H9 (cell line): ENCODE results near the gene PXDC1. TPM values are rescaled to one million over a fixed set of nuclear protein-coding genes. Genes with fewer than 3 reads are reported as not detected.

Experiments used
- DNase-seq: peaks from one replicate; pipeline ENCODE4 v3.0.0-alpha.2; 2017
- H2AFZ ChIP-seq: one replicate; pipeline ENCODE4 v1.6.1; 2013; ENCODE audit warnings: mild to moderate bottlenecking, low read length, control low read depth, moderate library complexity
- H2AK5ac ChIP-seq: 2 replicates; pipeline ENCODE4 v1.6.1; 2013; ENCODE audit warnings: low read length, control low read depth, mixed read lengths; ENCODE audit not compliant: insufficient read length
- H2BK120ac ChIP-seq: one replicate; pipeline ENCODE4 v1.6.1; 2013; ENCODE audit warnings: low read depth, mild to moderate bottlenecking, low read length, control low read depth, inconsistent platforms; ENCODE audit not compliant: poor library complexity, severe bottlenecking
- H2BK12ac ChIP-seq: 2 replicates; pipeline ENCODE4 v1.6.1; 2013; ENCODE audit warnings: low read length, control low read depth, mixed read lengths, low read depth; ENCODE audit not compliant: insufficient read length
- H2BK15ac ChIP-seq: 2 replicates; pipeline ENCODE4 v1.6.1; 2013; ENCODE audit warnings: low read depth, low read length, control low read depth
- H2BK20ac ChIP-seq: one replicate; pipeline ENCODE4 v1.6.1; 2013; ENCODE audit warnings: low read depth, mild to moderate bottlenecking, low read length, control low read depth, inconsistent platforms; ENCODE audit not compliant: poor library complexity, severe bottlenecking
- H2BK5ac ChIP-seq: 2 replicates; pipeline ENCODE4 v1.6.1; 2013; ENCODE audit warnings: low read length, control low read depth, mixed read lengths; ENCODE audit not compliant: insufficient read length
- H3K14ac ChIP-seq: 2 replicates; pipeline ENCODE4 v1.6.1; 2013; ENCODE audit warnings: low read length, control low read depth; ENCODE audit not compliant: insufficient read depth
- H3K18ac ChIP-seq: 2 replicates; pipeline ENCODE4 v1.6.1; 2013; ENCODE audit warnings: low read depth, mild to moderate bottlenecking, mixed read lengths, low read length, control low read depth; ENCODE audit not compliant: insufficient read length
- H3K23ac ChIP-seq: 2 replicates; pipeline ENCODE4 v1.6.1; 2013; ENCODE audit warnings: low read length, control low read depth, mixed read lengths, low read depth; ENCODE audit not compliant: insufficient read length
- H3K23me2 ChIP-seq: 2 replicates; pipeline ENCODE4 v1.6.1; 2013; ENCODE audit warnings: low read depth, mild to moderate bottlenecking, mixed read lengths, low read length, control low read depth; ENCODE audit not compliant: insufficient read length, poor library complexity, severe bottlenecking
- H3K27ac ChIP-seq: 2 replicates; pipeline ENCODE4 v1.5.1; 2013; ENCODE audit warnings: low read length, control low read depth, mixed read lengths, low read depth; ENCODE audit not compliant: insufficient read length
- H3K27me3 ChIP-seq: 2 replicates; pipeline ENCODE4 v1.6.1; 2013; ENCODE audit warnings: low read length, control low read depth, inconsistent platforms; ENCODE audit not compliant: insufficient read depth
- H3K4ac ChIP-seq: 2 replicates; pipeline ENCODE4 v1.6.1; 2013; ENCODE audit warnings: low read depth, mild to moderate bottlenecking, control low read depth, inconsistent platforms, low read length, moderate library complexity
- H3K4me1 ChIP-seq: 2 replicates; pipeline ENCODE4 v1.6.1; 2013; ENCODE audit warnings: low read length, control low read depth, inconsistent platforms; ENCODE audit not compliant: insufficient read depth
- H3K4me2 ChIP-seq: 2 replicates; pipeline ENCODE4 v1.6.1; 2013; ENCODE audit warnings: low read length, control low read depth, mixed read lengths; ENCODE audit not compliant: insufficient read length, insufficient read depth
- H3K56ac ChIP-seq: 2 replicates; pipeline ENCODE4 v1.6.1; 2013; ENCODE audit warnings: low read depth, mild to moderate bottlenecking, mixed read lengths, low read length, control low read depth; ENCODE audit not compliant: insufficient read length
- H3K79me1 ChIP-seq: 2 replicates; pipeline ENCODE4 v1.6.1; 2013; ENCODE audit warnings: low read depth, mild to moderate bottlenecking, moderate library complexity, low read length, control low read depth, inconsistent platforms; ENCODE audit not compliant: insufficient read depth, poor library complexity, severe bottlenecking
- H3K79me2 ChIP-seq: 2 replicates; pipeline ENCODE4 v1.6.1; 2013; ENCODE audit warnings: low read length, control low read depth, inconsistent platforms; ENCODE audit not compliant: insufficient read depth
- H3K9ac ChIP-seq: 2 replicates; pipeline ENCODE4 v1.6.1; 2013; ENCODE audit warnings: low read length, control low read depth, mixed read lengths; ENCODE audit not compliant: insufficient read length; ENCODE audit errors: extremely low read depth
- H3K9me3 ChIP-seq: one replicate; pipeline ENCODE4 v1.6.1; 2013; ENCODE audit warnings: low read depth, low read length, inconsistent platforms; ENCODE audit not compliant: control insufficient read depth
- H3T11ph ChIP-seq: one replicate; pipeline ENCODE4 v1.6.1; 2013; ENCODE audit warnings: mild to moderate bottlenecking, low read length, control low read depth, inconsistent platforms
- H4K20me1 ChIP-seq: one replicate; pipeline ENCODE4 v1.6.1; 2013; ENCODE audit not compliant: control insufficient read depth, insufficient read length, insufficient read depth
- H4K5ac ChIP-seq: 2 replicates; pipeline ENCODE4 v1.6.1; 2013; ENCODE audit warnings: low read depth, mild to moderate bottlenecking, mixed read lengths, low read length, control low read depth; ENCODE audit not compliant: insufficient read length
- H4K8ac ChIP-seq: replicated peaks from 2 replicates; pipeline ENCODE4 v1.6.1; 2013; ENCODE audit warnings: low read length, control low read depth, mixed read lengths, low read depth; ENCODE audit not compliant: insufficient read length
- H4K91ac ChIP-seq: 2 replicates; pipeline ENCODE4 v1.6.1; 2013; ENCODE audit warnings: low read depth, mild to moderate bottlenecking, moderate library complexity, mixed read lengths, low read length, control low read depth; ENCODE audit not compliant: insufficient read length
- H3K27ac Mint-ChIP-seq, 3 experiments: 2 replicates in 2 of 3; 3 replicates in 1 of 3; pipeline ENCODE4 v1.8.0; 2020 to 2021; ENCODE audit warnings: mixed read lengths in 3 of 3, mild to moderate bottlenecking in 1 of 3, moderate library complexity in 1 of 3
- H3K27me3 Mint-ChIP-seq: 2 replicates; pipeline ENCODE4 v1.8.0; 2021; ENCODE audit warnings: low read depth, mild to moderate bottlenecking, moderate library complexity, mixed read lengths
- H3K36me3 Mint-ChIP-seq, 3 experiments: 2 replicates in 2 of 3; 3 replicates in 1 of 3; pipeline ENCODE4 v1.8.0; 2020 to 2021; ENCODE audit warnings: low read depth in 3 of 3, mixed read lengths in 3 of 3; ENCODE audit not compliant: insufficient read depth in 1 of 3
- H3K4me1 Mint-ChIP-seq, 2 experiments: 2 replicates each; pipeline ENCODE4 v1.8.0; 2020; ENCODE audit warnings: mixed read lengths in 2 of 2
- H3K4me3 Mint-ChIP-seq, 2 experiments: 2 replicates in 1 of 2; 3 replicates in 1 of 2; pipeline ENCODE4 v1.8.0; 2020 to 2021; ENCODE audit warnings: mild to moderate bottlenecking in 2 of 2, mixed read lengths in 2 of 2, moderate library complexity in 1 of 2
- H3K9me3 Mint-ChIP-seq, 2 experiments: 2 replicates in 1 of 2; 3 replicates in 1 of 2; pipeline ENCODE4 v1.8.0; 2020; ENCODE audit warnings: mild to moderate bottlenecking in 2 of 2, mixed read lengths in 2 of 2, moderate library complexity in 1 of 2
- WGBS: extraction: QIAGEN DNeasy Blood & Tissue Kit; methylation state at CpG from one replicate; pipeline ENCODE4 v1.1.7; 2013; ENCODE audit warnings: missing lambda C conversion rate, low lambda C conversion rate, mixed read lengths; ENCODE audit not compliant: insufficient read length; ENCODE audit errors: extremely low coverage; 5-methylcytosine and 5-hydroxymethylcytosine counted together
- total RNA-seq: library from RNA; stranded (reverse); gene quantifications from 2 replicates; pipeline ENCODE4 v1.2.1, GENCODE V29; 2021
- TF ChIP-seq, protein P1 (sequence below): fragments of 200-600 bp; sonication (generic); conservative IDR thresholded peaks from 3 replicates; pipeline ENCODE4 v1.8.0; 2021; ENCODE audit warnings: antibody characterized with exemption, mild to moderate bottlenecking

The PXDC1 gene
- total RNA-seq, 1 experiment from 2014 or later = 3.1 TPM

- H2AFZ ChIP-seq = no peak overlapping the region
- H3K79me1 ChIP-seq = no peaks in the 10 kb centered on the region
- H3T11ph ChIP-seq = no peak overlapping the region
- no peak overlapping the region for H4K91ac ChIP-seq
- Mint-ChIP-seq H3K27ac (no peak overlapping the region), H3K27me3 (peaks cover 2% of the 10 kb centered on the region), H3K4me3 (no peak overlapping the region), H3K9me3 (no peaks in the 10 kb centered on the region), H3K36me3 (no peaks in the 10 kb centered on the region), H3K4me1 (no peaks in the 10 kb centered on the region)
- no peak overlapping the region for H4K8ac ChIP-seq
- no peak for DNase-seq
- WGBS = no CpG with 5 or more reads among the region's 26 CpGs
- H3K4ac ChIP-seq = no peak overlapping the region
- H3K27ac ChIP-seq = no peak overlapping the region
- no peaks in the 10 kb centered on the region for H3K9me3 ChIP-seq
- no peak overlapping the region for H2BK120ac ChIP-seq
- no peak overlapping the region for H3K9ac ChIP-seq
- no peaks in the 10 kb centered on the region for H4K20me1 ChIP-seq
- H3K4me1 ChIP-seq = no peaks in the 10 kb centered on the region
- H3K4me2 ChIP-seq = no peak overlapping the region
- no peak overlapping the region for H3K56ac ChIP-seq
- no peak overlapping the region for H2AK5ac ChIP-seq
- no peak overlapping the region for H4K5ac ChIP-seq
- H2BK15ac ChIP-seq = no peak overlapping the region
- H3K27me3 ChIP-seq = no peaks in the 10 kb centered on the region
- H3K18ac ChIP-seq = no peak overlapping the region
- H3K14ac ChIP-seq = no peak overlapping the region
- H2BK12ac ChIP-seq = no peak overlapping the region
- no peak overlapping the region for H2BK20ac ChIP-seq
- H2BK5ac ChIP-seq = no peak overlapping the region
- no peak overlapping the region for H3K23ac ChIP-seq
- no peaks in the 10 kb centered on the region for H3K23me2 ChIP-seq
- TF ChIP-seq, protein P1, sequence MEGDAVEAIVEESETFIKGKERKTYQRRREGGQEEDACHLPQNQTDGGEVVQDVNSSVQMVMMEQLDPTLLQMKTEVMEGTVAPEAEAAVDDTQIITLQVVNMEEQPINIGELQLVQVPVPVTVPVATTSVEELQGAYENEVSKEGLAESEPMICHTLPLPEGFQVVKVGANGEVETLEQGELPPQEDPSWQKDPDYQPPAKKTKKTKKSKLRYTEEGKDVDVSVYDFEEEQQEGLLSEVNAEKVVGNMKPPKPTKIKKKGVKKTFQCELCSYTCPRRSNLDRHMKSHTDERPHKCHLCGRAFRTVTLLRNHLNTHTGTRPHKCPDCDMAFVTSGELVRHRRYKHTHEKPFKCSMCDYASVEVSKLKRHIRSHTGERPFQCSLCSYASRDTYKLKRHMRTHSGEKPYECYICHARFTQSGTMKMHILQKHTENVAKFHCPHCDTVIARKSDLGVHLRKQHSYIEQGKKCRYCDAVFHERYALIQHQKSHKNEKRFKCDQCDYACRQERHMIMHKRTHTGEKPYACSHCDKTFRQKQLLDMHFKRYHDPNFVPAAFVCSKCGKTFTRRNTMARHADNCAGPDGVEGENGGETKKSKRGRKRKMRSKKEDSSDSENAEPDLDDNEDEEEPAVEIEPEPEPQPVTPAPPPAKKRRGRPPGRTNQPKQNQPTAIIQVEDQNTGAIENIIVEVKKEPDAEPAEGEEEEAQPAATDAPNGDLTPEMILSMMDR = no peak
- H3K79me2 ChIP-seq = no peaks in the 10 kb centered on the region
Observed at GRCh38 chr6:3784885-3785744, 33.6 kb upstream of the PXDC1 start.
